Measurements from ENCODE around the gene FAM181A. TPM values are rescaled to one million over a fixed set of nuclear protein-coding genes. Genes with fewer than 3 reads are reported as not detected.

Gene FAM181A
- total and polyA plus RNA-seq, 9 donors, result 0.37 to 4.9 (median 0.82) TPM; not detected in 4

- intact Hi-C loops (cut with DNase I), result no loop called here
- no peak overlapping the region for H3K27ac ChIP-seq
- TF ChIP-seq CTCF (IDR thresholded peaks at IDR 0.05) (no peak), POLR2A (IDR thresholded peaks at IDR 0.05) (no peak), EP300 (IDR thresholded peaks at IDR 0.05) (no peak)
- H3K4me3 ChIP-seq, result no peak overlapping the region
- H3K4me1 ChIP-seq (ENCODE audit: insufficient read depth), result no peaks in the 10 kb centered on the region
- H3K36me3 ChIP-seq, result no peaks in the 10 kb centered on the region
- no peaks in the 10 kb centered on the region for H3K9me3 ChIP-seq
- 50 to 60% (median 52%) methylated on average over 3 of the region's 3 CpGs for WGBS, 3 donors
- no peaks in the 10 kb centered on the region for H3K27me3 ChIP-seq
- no peak for DNase-seq
Observed at GRCh38 chr14:93965287-93965821, 38.2 kb downstream of the FAM181A start.

- WGBS, 3 donors, result 85 to 95% (median 89%) methylated on average over 3 of the region's 3 CpGs
- Histone ChIP-seq H3K36me3 (no peaks in the 10 kb centered on the region), H3K27me3 (no peaks in the 10 kb centered on the region), H3K4me1 (ENCODE audit: insufficient read depth) (no peaks in the 10 kb centered on the region), H3K4me3 (no peak overlapping the region), H3K9me3 (no peaks in the 10 kb centered on the region), H3K27ac (no peak overlapping the region)
- no peak for TF ChIP-seq EP300 (IDR thresholded peaks at IDR 0.05)
- no peak for TF ChIP-seq CTCF (IDR thresholded peaks at IDR 0.05)
- no peak for TF ChIP-seq POLR2A (IDR thresholded peaks at IDR 0.05)
- intact Hi-C loops (cut with DNase I), result no loop called here
- DNase-seq, result no peak
Observed at GRCh38 chr14:93965946-93966474, 38.9 kb downstream of the FAM181A start.

DNA sequence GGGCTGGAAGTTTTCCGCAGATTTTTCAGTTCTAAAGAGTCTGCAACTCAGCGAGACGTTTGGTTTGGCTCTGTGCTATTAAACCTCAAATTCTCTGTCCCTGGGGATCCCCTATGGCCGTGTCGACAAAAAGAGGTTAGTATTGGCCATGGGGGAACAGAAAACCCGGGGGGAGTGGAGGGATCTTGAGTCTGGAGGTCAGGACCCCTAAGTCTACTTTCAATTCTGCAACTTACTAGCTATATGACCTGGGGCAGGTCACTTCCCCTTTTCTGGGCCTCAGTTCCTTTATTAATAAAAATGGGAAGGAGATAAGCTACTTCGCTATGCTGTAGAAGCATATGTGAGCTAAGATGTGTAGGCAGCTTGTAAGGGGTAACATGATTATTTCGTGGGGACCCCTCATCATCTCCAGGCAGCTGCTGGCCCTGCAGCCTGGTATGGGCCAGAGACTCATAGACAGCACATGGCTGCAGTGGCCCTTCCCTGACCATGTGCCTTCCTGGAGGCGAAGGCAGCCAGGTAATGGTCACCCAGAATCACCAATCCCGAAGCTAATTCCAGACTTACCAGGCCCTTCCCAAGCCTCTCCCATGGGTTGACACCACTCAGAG, 40.6 kb downstream of the FAM181A start:
- no peak for DNase-seq
- Histone ChIP-seq H3K27ac (no peak overlapping the region), H3K27me3 (no peaks in the 10 kb centered on the region), H3K4me3 (no peak overlapping the region), H3K36me3 (no peaks in the 10 kb centered on the region), H3K9me3 (no peaks in the 10 kb centered on the region), H3K4me1 (ENCODE audit: insufficient read depth) (no peaks in the 10 kb centered on the region)
- intact Hi-C loops (cut with DNase I), result no loop called here
- 73 to 80% (median 74%) methylated on average over 10 of the region's 10 CpGs for WGBS, 3 donors
- TF ChIP-seq CTCF (IDR thresholded peaks at IDR 0.05) (no peak), EP300 (IDR thresholded peaks at IDR 0.05) (no peak), POLR2A (IDR thresholded peaks at IDR 0.05) (no peak)

GRCh38 chr14:93969082-93969828, 42.1 kb downstream of the FAM181A start:
- intact Hi-C loops (cut with DNase I), result no loop called here
- H3K36me3 ChIP-seq, result no peaks in the 10 kb centered on the region
- H3K27ac ChIP-seq, result no peak overlapping the region
- H3K9me3 ChIP-seq, result no peaks in the 10 kb centered on the region
- H3K27me3 ChIP-seq, result no peaks in the 10 kb centered on the region
- TF ChIP-seq CTCF (IDR thresholded peaks at IDR 0.05) (no peak), EP300 (IDR thresholded peaks at IDR 0.05) (no peak), POLR2A (IDR thresholded peaks at IDR 0.05) (no peak)
- 66 to 82% (median 75%) methylated on average over 12 of the region's 12 CpGs for WGBS, 3 donors
- no peak overlapping the region for H3K4me3 ChIP-seq
- no peak for DNase-seq
- H3K4me1 ChIP-seq (ENCODE audit: insufficient read depth), result no peaks in the 10 kb centered on the region
